Natural killer cell (primary cell): ENCODE results near the gene HMCES. TPM values are rescaled to one million over a fixed set of nuclear protein-coding genes. Genes with fewer than 3 reads are reported as not detected.

Experiments used
- ATAC-seq, 3 donors: fragments of 150-1000 bp in 2 of 3; fragments of 200-7000 bp in 1 of 3; cut with Tn5 transposase; 1 replicate in 1 of 3; 2 replicates in 2 of 3; pipeline ENCODE4 v1.10.0; 2021; ENCODE audit warnings: mild to moderate bottlenecking in 2 of 3, moderate library complexity in 2 of 3
- DNase-seq, 2 donors: peaks; one replicate each; pipeline versions ENCODE4 v3.0.0 to v3.0.0-alpha.2; 2013 to 2021; ENCODE audit warnings: mixed read lengths in 1 of 2
- H3K27ac ChIP-seq: one replicate; pipeline ENCODE4 v1.5.1; 2013; ENCODE audit warnings: mild to moderate bottlenecking, low read length
- H3K27me3 ChIP-seq: one replicate; pipeline ENCODE4 v1.6.1; 2013; ENCODE audit warnings: low read length; ENCODE audit not compliant: control insufficient read depth, insufficient read depth
- H3K36me3 ChIP-seq: one replicate; pipeline ENCODE4 v1.6.1; 2013; ENCODE audit warnings: low read length; ENCODE audit not compliant: control insufficient read depth, insufficient read depth
- H3K4me1 ChIP-seq: one replicate; pipeline ENCODE4 v1.6.1; 2013; ENCODE audit warnings: low read length; ENCODE audit not compliant: control insufficient read depth, insufficient read depth
- H3K4me3 ChIP-seq: one replicate; pipeline ENCODE4 v1.5.1; 2013; ENCODE audit warnings: low read length
- H3K9me3 ChIP-seq: one replicate; pipeline ENCODE4 v1.6.1; 2013; ENCODE audit warnings: low read length; ENCODE audit not compliant: control insufficient read depth, insufficient read depth
- H3K27ac Mint-ChIP-seq, 2 donors: one replicate each; pipeline ENCODE4 v1.8.0; 2022; ENCODE audit warnings: mild to moderate bottlenecking in 2 of 2, mixed read lengths in 2 of 2, moderate library complexity in 1 of 2
- H3K27me3 Mint-ChIP-seq, 2 donors: one replicate each; pipeline ENCODE4 v1.8.0; 2022; ENCODE audit warnings: low read depth in 2 of 2, mixed read lengths in 2 of 2
- H3K36me3 Mint-ChIP-seq: one replicate; pipeline ENCODE4 v1.8.0; 2022; ENCODE audit warnings: mixed read lengths
- H3K4me1 Mint-ChIP-seq, 2 donors: one replicate each; pipeline ENCODE4 v1.8.0; 2022; ENCODE audit warnings: mixed read lengths in 2 of 2
- H3K4me3 Mint-ChIP-seq: one replicate; pipeline ENCODE4 v1.8.0; 2022; ENCODE audit warnings: mild to moderate bottlenecking, moderate library complexity, mixed read lengths
- H3K9me3 Mint-ChIP-seq, 2 donors: one replicate each; pipeline ENCODE4 v1.8.0; 2022; ENCODE audit warnings: mixed read lengths in 2 of 2
- CTCF ChIP-seq: fragments of 200-600 bp; IDR thresholded peaks from one replicate; pipeline ENCODE4 v1.8.0; 2022; ENCODE audit warnings: antibody characterized with exemption
- WGBS: methylation state at CpG from one replicate; pipeline ENCODE4 v1.1.7; 2013; ENCODE audit warnings: missing lambda C conversion rate; ENCODE audit not compliant: insufficient coverage; 5-methylcytosine and 5-hydroxymethylcytosine counted together
- intact Hi-C: fragments of 100-400 bp; cut with micrococcal nuclease; formaldehyde crosslinking; loops from one replicate; pipeline ENCODE4 v1.14.2; 2022
- total RNA-seq, 4 donors: library from RNA; stranded (reverse); fragments of 120-200 nt in 1 of 4; gene quantifications; one replicate each; pipeline versions ENCODE4 v1.2.3 to v1.2.4, GENCODE V29; 2013 to 2022

Gene HMCES
- total RNA-seq, 3 donors from 2014 or later (not counting 1 experiment from before 2014, with no cell fraction given), result 37.3 to 42.8 (median 40.9) TPM

GRCh38 chr3:129231331-129232119, 47.1 kb upstream of the HMCES start:
- no peak for DNase-seq
- Histone ChIP-seq H3K27me3 (no peaks in the 10 kb centered on the region), H3K4me3 (no peak overlapping the region), H3K27ac (no peak overlapping the region), H3K9me3 (no peaks in the 10 kb centered on the region), H3K4me1 (peaks cover 40% of the 10 kb centered on the region), H3K36me3 (no peaks in the 10 kb centered on the region)
- Mint-ChIP-seq H3K4me3 (no peak overlapping the region), H3K9me3 (no peaks in the 10 kb centered on the region), H3K27ac (no peak overlapping the region), H3K27me3 (peaks cover 2 to 6% of the 10 kb centered on the region in 2 donors), H3K4me1 (peaks cover 6 to 13% of the 10 kb centered on the region in 2 donors), H3K36me3 (no peaks in the 10 kb centered on the region)
- intact Hi-C loops, result no loop called here
- WGBS, result 95% methylated on average over 10 of the region's 10 CpGs
- peak in 1 of 3 donors; percentile 32 for ATAC-seq
- no peak for TF ChIP-seq CTCF

- H3K4me1 ChIP-seq, result peaks cover 40% of the 10 kb centered on the region
- WGBS, result 9% methylated on average over 4 of the region's 4 CpGs
- H3K4me3 ChIP-seq, result no peak overlapping the region
- peak; percentile 65 to 87 (median 66) for ATAC-seq
- H3K9me3 ChIP-seq, result no peaks in the 10 kb centered on the region
- intact Hi-C loops, result no loop called here
- H3K27me3 ChIP-seq, result no peaks in the 10 kb centered on the region
- peak overlapping the region in 1 of 2 donors; percentile 9 for H3K27ac Mint-ChIP-seq
- H3K4me1 Mint-ChIP-seq, result peaks cover 6 to 13% of the 10 kb centered on the region in 2 donors
- H3K27me3 Mint-ChIP-seq, result peaks cover 2 to 6% of the 10 kb centered on the region in 2 donors
- no peaks in the 10 kb centered on the region for H3K9me3 Mint-ChIP-seq
- no peak for TF ChIP-seq CTCF
- no peaks in the 10 kb centered on the region for H3K36me3 ChIP-seq
- no peak overlapping the region for H3K4me3 Mint-ChIP-seq
- H3K36me3 Mint-ChIP-seq, result no peaks in the 10 kb centered on the region
- peak overlapping the region; percentile 53 for H3K27ac ChIP-seq
- peak in 1 of 2 donors; percentile 21 for DNase-seq
These were observed 45.1 kb upstream of the HMCES start for GRCh38 chr3:129233538-129233937.

DNA sequence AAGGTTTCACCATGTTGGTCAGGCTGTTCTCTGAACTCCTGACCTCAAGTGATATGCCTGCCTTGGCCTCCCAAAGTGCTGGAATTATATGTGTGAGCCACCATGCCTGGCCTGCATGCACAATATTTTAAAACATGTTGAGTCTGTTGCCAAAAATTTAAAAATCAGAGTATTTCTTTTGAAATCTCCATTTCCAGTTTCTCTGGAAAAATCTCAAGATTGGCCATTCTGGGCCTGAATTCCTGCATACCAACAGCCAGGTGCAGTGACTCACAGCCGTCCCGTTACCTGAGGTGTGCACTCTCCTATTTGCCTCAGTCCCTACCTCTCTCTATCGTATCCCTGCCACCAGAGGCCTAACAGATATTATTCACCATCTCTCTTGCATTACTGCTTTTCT, 44.2 kb upstream of the HMCES start:
- no peak for TF ChIP-seq CTCF
- H3K27me3 ChIP-seq, result no peaks in the 10 kb centered on the region
- H3K9me3 ChIP-seq, result no peaks in the 10 kb centered on the region
- Mint-ChIP-seq H3K4me1 (peaks cover 11 to 16% of the 10 kb centered on the region in 2 donors), H3K27me3 (peaks cover 0 to 6% of the 10 kb centered on the region in 2 donors), H3K9me3 (no peaks in the 10 kb centered on the region), H3K4me3 (no peak overlapping the region), H3K27ac (no peak overlapping the region), H3K36me3 (no peaks in the 10 kb centered on the region)
- peaks cover 42% of the 10 kb centered on the region for H3K4me1 ChIP-seq
- ATAC-seq (no peak), DNase-seq (no peak)
- no peaks in the 10 kb centered on the region for H3K36me3 ChIP-seq
- no peak overlapping the region for H3K27ac ChIP-seq
- intact Hi-C loops, result no loop called here
- H3K4me3 ChIP-seq, result no peak overlapping the region
- WGBS, result 98% methylated on average over 3 of the region's 3 CpGs
